Measurements from ENCODE around the gene TP63.

GRCh38 chr3:189655617-189656016 lies 24.4 kb downstream of the TP63 start:
- TF ChIP-seq CTCF (IDR thresholded peaks at IDR 0.05) (no peak), POLR2A (IDR thresholded peaks at IDR 0.05) (no peak)

All from sigmoid colon (tissue), 3 donors.